ENCODE data around the gene TERT.
A peak's percentile ranks its signal among the peaks of the same experiment; 100 is the strongest.

TERT gene

GRCh38 chr5:1319436-1320256 lies 24.8 kb upstream of the TERT start:
- Histone ChIP-seq H3K4me3 (ENCODE audit: low read length, poor library complexity, severe bottlenecking) (no peak overlapping the region), H3K9me2 (replicated peaks; ENCODE audit: low read depth, low read length) (no peaks in the 10 kb centered on the region), H2AFZ (ENCODE audit: low read length) (no peak overlapping the region), H3K4me2 (ENCODE audit: low read depth, low read length, poor library complexity, severe bottlenecking) (no peak overlapping the region), H3K9me3 (ENCODE audit: insufficient read depth, low read depth, low read length) (no peaks in the 10 kb centered on the region), H3K4me1 (ENCODE audit: insufficient read depth, low read length, poor library complexity, severe bottlenecking) (peaks cover 30% of the 10 kb centered on the region), H4K20me1 (ENCODE audit: insufficient read depth, low read length, poor library complexity, severe bottlenecking) (no peaks in the 10 kb centered on the region), H3K79me2 (ENCODE audit: insufficient read depth, low read length) (peaks cover 12% of the 10 kb centered on the region), H3K9ac (ENCODE audit: low read depth, low read length, poor library complexity, severe bottlenecking) (no peak overlapping the region), H3K36me3 (ENCODE audit: insufficient read depth, low read length) (peaks cover 73% of the 10 kb centered on the region), H3K27me3 (ENCODE audit: insufficient read depth, low read length, poor library complexity, severe bottlenecking) (no peaks in the 10 kb centered on the region), H3F3A (ENCODE audit: low read depth) (peaks cover 22% of the 10 kb centered on the region)
- TF ChIP-seq EZH2phosphoT487 (IDR thresholded peaks at IDR 0.05; ENCODE audit: borderline replicate concordance): no peak
- TF ChIP-seq, protein P1, sequence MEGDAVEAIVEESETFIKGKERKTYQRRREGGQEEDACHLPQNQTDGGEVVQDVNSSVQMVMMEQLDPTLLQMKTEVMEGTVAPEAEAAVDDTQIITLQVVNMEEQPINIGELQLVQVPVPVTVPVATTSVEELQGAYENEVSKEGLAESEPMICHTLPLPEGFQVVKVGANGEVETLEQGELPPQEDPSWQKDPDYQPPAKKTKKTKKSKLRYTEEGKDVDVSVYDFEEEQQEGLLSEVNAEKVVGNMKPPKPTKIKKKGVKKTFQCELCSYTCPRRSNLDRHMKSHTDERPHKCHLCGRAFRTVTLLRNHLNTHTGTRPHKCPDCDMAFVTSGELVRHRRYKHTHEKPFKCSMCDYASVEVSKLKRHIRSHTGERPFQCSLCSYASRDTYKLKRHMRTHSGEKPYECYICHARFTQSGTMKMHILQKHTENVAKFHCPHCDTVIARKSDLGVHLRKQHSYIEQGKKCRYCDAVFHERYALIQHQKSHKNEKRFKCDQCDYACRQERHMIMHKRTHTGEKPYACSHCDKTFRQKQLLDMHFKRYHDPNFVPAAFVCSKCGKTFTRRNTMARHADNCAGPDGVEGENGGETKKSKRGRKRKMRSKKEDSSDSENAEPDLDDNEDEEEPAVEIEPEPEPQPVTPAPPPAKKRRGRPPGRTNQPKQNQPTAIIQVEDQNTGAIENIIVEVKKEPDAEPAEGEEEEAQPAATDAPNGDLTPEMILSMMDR (conservative IDR thresholded peaks at IDR 0.05; ENCODE audit: low read length): no peak; the same call in 1 of the 2 replicates

DNA sequence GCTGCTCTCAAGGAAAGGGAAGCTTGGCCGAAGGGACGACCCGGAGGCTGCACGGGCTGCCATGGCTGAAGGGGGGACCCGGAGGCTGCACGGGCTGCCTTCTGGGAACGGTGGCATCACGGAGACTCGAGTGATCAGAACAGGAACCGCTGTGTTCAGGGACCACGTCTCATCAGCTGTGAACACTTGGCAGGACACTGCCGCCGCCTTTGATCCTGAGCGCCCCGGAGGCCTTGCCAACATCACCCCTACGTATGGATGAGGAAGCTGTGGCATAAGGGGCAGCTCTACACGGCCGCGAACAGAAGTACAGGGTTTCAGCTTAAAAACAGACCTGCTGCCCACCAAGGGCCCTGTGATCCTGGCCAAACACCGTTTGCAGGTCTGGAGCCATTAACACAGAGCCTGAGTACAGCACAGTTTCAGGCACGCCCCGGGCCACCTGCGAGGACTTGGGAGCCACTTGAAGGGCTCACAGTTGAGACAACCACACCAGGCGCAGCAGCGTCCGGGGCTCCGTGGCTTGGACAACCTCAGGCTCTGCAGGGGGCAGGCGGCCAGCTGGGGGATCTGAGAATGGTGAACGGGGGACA lies 23.9 kb upstream of the TERT start:
- Histone ChIP-seq H3F3A (ENCODE audit: low read depth) (peaks cover 31% of the 10 kb centered on the region), H3K9ac (ENCODE audit: low read depth, low read length, poor library complexity, severe bottlenecking) (no peak overlapping the region), H3K4me1 (ENCODE audit: insufficient read depth, low read length, poor library complexity, severe bottlenecking) (peaks cover 38% of the 10 kb centered on the region), H3K79me2 (ENCODE audit: insufficient read depth, low read length) (peaks cover 20% of the 10 kb centered on the region), H3K36me3 (ENCODE audit: insufficient read depth, low read length) (peaks cover 64% of the 10 kb centered on the region), H3K27me3 (ENCODE audit: insufficient read depth, low read length, poor library complexity, severe bottlenecking) (no peaks in the 10 kb centered on the region), H2AFZ (ENCODE audit: low read length) (no peak overlapping the region), H3K4me3 (ENCODE audit: low read length, poor library complexity, severe bottlenecking) (no peak overlapping the region), H3K9me3 (ENCODE audit: insufficient read depth, low read depth, low read length) (no peaks in the 10 kb centered on the region), H4K20me1 (ENCODE audit: insufficient read depth, low read length, poor library complexity, severe bottlenecking) (no peaks in the 10 kb centered on the region), H3K4me2 (ENCODE audit: low read depth, low read length, poor library complexity, severe bottlenecking) (no peak overlapping the region), H3K9me2 (replicated peaks; ENCODE audit: low read depth, low read length) (no peaks in the 10 kb centered on the region)
- TF ChIP-seq, protein P1 (conservative IDR thresholded peaks at IDR 0.05; ENCODE audit: low read length): no peak
- no peak for TF ChIP-seq EZH2phosphoT487 (IDR thresholded peaks at IDR 0.05; ENCODE audit: borderline replicate concordance)

- no peak overlapping the region for H3K4me3 ChIP-seq (ENCODE audit: low read length, poor library complexity, severe bottlenecking)
- H3K36me3 ChIP-seq (ENCODE audit: insufficient read depth, low read length): peaks cover 57% of the 10 kb centered on the region
- no peaks in the 10 kb centered on the region for H4K20me1 ChIP-seq (ENCODE audit: insufficient read depth, low read length, poor library complexity, severe bottlenecking)
- no peaks in the 10 kb centered on the region for H3K9me2 ChIP-seq (replicated peaks; ENCODE audit: low read depth, low read length)
- H3K9me3 ChIP-seq (ENCODE audit: insufficient read depth, low read depth, low read length): no peaks in the 10 kb centered on the region
- no peak overlapping the region for H2AFZ ChIP-seq (ENCODE audit: low read length)
- H3K27me3 ChIP-seq (ENCODE audit: insufficient read depth, low read length, poor library complexity, severe bottlenecking): no peaks in the 10 kb centered on the region
- no peak for TF ChIP-seq EZH2phosphoT487 (IDR thresholded peaks at IDR 0.05; ENCODE audit: borderline replicate concordance)
- TF ChIP-seq, protein P1 (conservative IDR thresholded peaks at IDR 0.05; ENCODE audit: low read length): no peak
- no peak overlapping the region for H3K4me2 ChIP-seq (ENCODE audit: low read depth, low read length, poor library complexity, severe bottlenecking)
- peak overlapping the region; percentile 79 for H3K9ac ChIP-seq (ENCODE audit: low read depth, low read length, poor library complexity, severe bottlenecking)
- peaks cover 20% of the 10 kb centered on the region for H3K79me2 ChIP-seq (ENCODE audit: insufficient read depth, low read length)
- peaks cover 44% of the 10 kb centered on the region for H3K4me1 ChIP-seq (ENCODE audit: insufficient read depth, low read length, poor library complexity, severe bottlenecking)
- peaks cover 37% of the 10 kb centered on the region for H3F3A ChIP-seq (ENCODE audit: low read depth)
Measured at GRCh38 chr5:1317921-1318565, 23.2 kb upstream of the TERT start.
